Left ventricle myocardium inferior (tissue), 1 donor: ENCODE measurements around the gene SLC22A4. TPM values are rescaled to one million over a fixed set of nuclear protein-coding genes. Genes with fewer than 3 reads are reported as not detected.

Experiments
- DNase-seq: peaks from one replicate; pipeline ENCODE4 v3.0.0-alpha.2; 2020
- H3K27ac ChIP-seq: fragments of 200-600 bp; replicated peaks from 2 replicates; pipeline ENCODE4 v1.8.0; 2021
- H3K27me3 ChIP-seq: fragments of 200-600 bp; 2 replicates; pipeline ENCODE4 v1.8.0; 2021; ENCODE audit warnings: low read depth
- H3K36me3 ChIP-seq: fragments of 200-600 bp; 2 replicates; pipeline ENCODE4 v1.8.0; 2021
- H3K4me1 ChIP-seq: fragments of 200-600 bp; 2 replicates; pipeline ENCODE4 v1.8.0; 2021
- H3K4me3 ChIP-seq: fragments of 200-600 bp; 2 replicates; pipeline ENCODE4 v1.8.0; 2021; ENCODE audit warnings: mild to moderate bottlenecking, moderate library complexity
- H3K9me3 ChIP-seq: fragments of 200-600 bp; replicated peaks from 2 replicates; pipeline ENCODE4 v1.8.0; 2021
- CTCF ChIP-seq: fragments of 200-600 bp; IDR thresholded peaks from 2 replicates; pipeline ENCODE4 v1.8.0; 2021; ENCODE audit warnings: antibody characterized with exemption, mild to moderate bottlenecking, borderline replicate concordance
- intact Hi-C: fragments of 100-400 bp; cut with micrococcal nuclease; formaldehyde crosslinking; loops from one replicate; pipeline ENCODE4 v1.11.0; 2022
- total RNA-seq: library from RNA; stranded (reverse); fragmentation: NEBNext Ultra II Directional; extraction: Animal tissue kit (Norgen Biotek cat#: 25700); gene quantifications from one replicate; pipeline ENCODE4 v1.2.1, GENCODE V29; 2021
- donor health status: DM: no; HTN: yes; CAD: no; lungs with severe emphysema.

SLC22A4 gene
- total RNA-seq, 1 donor from 2014 or later = 2.0 TPM

- no peak for TF ChIP-seq CTCF
- H3K27me3 ChIP-seq = no peaks in the 10 kb centered on the region
Observed at GRCh38 chr5:132264546-132265335, 29.5 kb upstream of the SLC22A4 start.

GRCh38 chr5:132265336-132266030 lies 28.7 kb upstream of the SLC22A4 start:
- Histone ChIP-seq H3K4me1 (peaks cover 57% of the 10 kb centered on the region), H3K4me3 (no peak overlapping the region), H3K27me3 (no peaks in the 10 kb centered on the region), H3K36me3 (no peaks in the 10 kb centered on the region), H3K27ac (peak overlapping the region; percentile 81), H3K9me3 (no peaks in the 10 kb centered on the region)
- intact Hi-C loops = no loop called here
- TF ChIP-seq CTCF = no peak
- peak; percentile 36 for DNase-seq

More at GRCh38 chr5:132264546-132265335, 29.5 kb upstream of the SLC22A4 start:
- Histone ChIP-seq H3K27ac (peak overlapping the region; percentile 81), H3K4me3 (no peak overlapping the region), H3K36me3 (no peaks in the 10 kb centered on the region), H3K9me3 (no peaks in the 10 kb centered on the region), H3K4me1 (peaks cover 64% of the 10 kb centered on the region)
- intact Hi-C loops = no loop called here
- no peak for DNase-seq

- H3K36me3 ChIP-seq = no peaks in the 10 kb centered on the region
- H3K4me3 ChIP-seq = no peak overlapping the region
- H3K27ac ChIP-seq = peak overlapping the region; percentile 81
- H3K9me3 ChIP-seq = no peaks in the 10 kb centered on the region
- H3K27me3 ChIP-seq = no peaks in the 10 kb centered on the region
- TF ChIP-seq CTCF = no peak
- DNase-seq = no peak
- peaks cover 49% of the 10 kb centered on the region for H3K4me1 ChIP-seq
- intact Hi-C loops = no loop called here
Observed at GRCh38 chr5:132266031-132266835, 28.0 kb upstream of the SLC22A4 start.

GRCh38 chr5:132266836-132267160 lies 27.4 kb upstream of the SLC22A4 start:
- peak overlapping the region; percentile 81 for H3K27ac ChIP-seq
- no peaks in the 10 kb centered on the region for H3K9me3 ChIP-seq
- DNase-seq = no peak
- H3K27me3 ChIP-seq = no peaks in the 10 kb centered on the region
- TF ChIP-seq CTCF = no peak
- intact Hi-C loops = no loop called here
- H3K4me3 ChIP-seq = no peak overlapping the region
- no peaks in the 10 kb centered on the region for H3K36me3 ChIP-seq
- peaks cover 43% of the 10 kb centered on the region for H3K4me1 ChIP-seq

GRCh38 chr5:132267166-132267739 lies 26.9 kb upstream of the SLC22A4 start:
- Histone ChIP-seq H3K4me3 (no peak overlapping the region), H3K9me3 (no peaks in the 10 kb centered on the region), H3K27me3 (no peaks in the 10 kb centered on the region), H3K27ac (peak overlapping the region; percentile 81), H3K4me1 (peaks cover 39% of the 10 kb centered on the region), H3K36me3 (no peaks in the 10 kb centered on the region)
- intact Hi-C loops = no loop called here
- no peak for DNase-seq
- TF ChIP-seq CTCF = no peak
